H1 (cell line): ENCODE results near the gene ROS1.

Source experiments
- CTCF ChIP-seq, 3 experiments: IDR thresholded peaks; 1 replicate in 2 of 3; 2 replicates in 1 of 3; pipeline versions ENCODE4 v1.5.1 to v1.6.1; 2011; ENCODE audit warnings: low read length in 3 of 3, mild to moderate bottlenecking in 3 of 3, inconsistent platforms in 2 of 3, low read depth in 1 of 3, moderate library complexity in 1 of 3; ENCODE audit not compliant: insufficient read depth in 1 of 3; ENCODE audit errors: control extremely low read depth in 1 of 3
- E2F6 ChIP-seq: IDR thresholded peaks from 2 replicates; pipeline ENCODE4 v1.6.1; 2012; ENCODE audit warnings: inconsistent platforms
- EP300 ChIP-seq, 2 experiments: IDR thresholded peaks; 1 replicate in 1 of 2; 2 replicates in 1 of 2; pipeline ENCODE4 v1.6.1; 2011 to 2012; ENCODE audit warnings: low read depth in 2 of 2, low read length in 2 of 2, mild to moderate bottlenecking in 2 of 2, borderline replicate concordance in 1 of 2, inconsistent platforms in 1 of 2, moderate library complexity in 1 of 2
- EZH2 ChIP-seq: fragments of 200-600 bp; sonication (generic); IDR thresholded peaks from 2 replicates; pipeline ENCODE4 v1.7.1; 2012; ENCODE audit warnings: low read depth, mild to moderate bottlenecking, moderate library complexity, low read length, inconsistent platforms; ENCODE audit not compliant: severe bottlenecking
- HDAC6 ChIP-seq: IDR thresholded peaks from one replicate; pipeline ENCODE4 v1.7.1; 2012; ENCODE audit warnings: low read depth, mild to moderate bottlenecking, inconsistent platforms, low read length, moderate library complexity
- JUN ChIP-seq: IDR thresholded peaks from 2 replicates; pipeline ENCODE4 v1.6.1; 2011; ENCODE audit warnings: low read depth, mild to moderate bottlenecking, improper control_type of control experiment, low read length
- KDM1A ChIP-seq: fragments of 200-600, 300-600 bp; sonication (generic); IDR thresholded peaks from 2 replicates; pipeline ENCODE4 v1.7.1; 2016; ENCODE audit warnings: mild to moderate bottlenecking, low read length, borderline replicate concordance
- RFX5 ChIP-seq: IDR thresholded peaks from 2 replicates; pipeline ENCODE4 v1.6.1; 2011; ENCODE audit warnings: low read depth, low read length, improper control_type of control experiment, borderline replicate concordance

- TF ChIP-seq CTCF (IDR thresholded peaks at IDR 0.05; ENCODE audit: control extremely low read depth in 1 of 3, insufficient read depth in 1 of 3, low read depth in 1 of 3, low read length in 3 of 3) (no peak), EZH2 (no peak), E2F6 (no peak), HDAC6 (no peak), EP300 (IDR thresholded peaks at IDR 0.05; ENCODE audit: borderline replicate concordance in 1 of 2, low read depth in 2 of 2, low read length in 2 of 2) (no peak), RFX5 (no peak), KDM1A (no peak), JUN (no peak)
Measured at GRCh38 chr6:117275205-117275604, 150.5 kb downstream of the ROS1 start.
